ENCODE data around the gene ZNF124.
"Not testable (repeated sequence)": the region's sequence is repeated elsewhere in the genome, so short reads cannot be mapped to it uniquely, and the experiment has no call there.

- TF ChIP-seq, protein P1, sequence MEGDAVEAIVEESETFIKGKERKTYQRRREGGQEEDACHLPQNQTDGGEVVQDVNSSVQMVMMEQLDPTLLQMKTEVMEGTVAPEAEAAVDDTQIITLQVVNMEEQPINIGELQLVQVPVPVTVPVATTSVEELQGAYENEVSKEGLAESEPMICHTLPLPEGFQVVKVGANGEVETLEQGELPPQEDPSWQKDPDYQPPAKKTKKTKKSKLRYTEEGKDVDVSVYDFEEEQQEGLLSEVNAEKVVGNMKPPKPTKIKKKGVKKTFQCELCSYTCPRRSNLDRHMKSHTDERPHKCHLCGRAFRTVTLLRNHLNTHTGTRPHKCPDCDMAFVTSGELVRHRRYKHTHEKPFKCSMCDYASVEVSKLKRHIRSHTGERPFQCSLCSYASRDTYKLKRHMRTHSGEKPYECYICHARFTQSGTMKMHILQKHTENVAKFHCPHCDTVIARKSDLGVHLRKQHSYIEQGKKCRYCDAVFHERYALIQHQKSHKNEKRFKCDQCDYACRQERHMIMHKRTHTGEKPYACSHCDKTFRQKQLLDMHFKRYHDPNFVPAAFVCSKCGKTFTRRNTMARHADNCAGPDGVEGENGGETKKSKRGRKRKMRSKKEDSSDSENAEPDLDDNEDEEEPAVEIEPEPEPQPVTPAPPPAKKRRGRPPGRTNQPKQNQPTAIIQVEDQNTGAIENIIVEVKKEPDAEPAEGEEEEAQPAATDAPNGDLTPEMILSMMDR (IDR thresholded peaks at IDR 0.05): not testable (repeated sequence)
- not testable (repeated sequence) for TF ChIP-seq POLR2A (IDR thresholded peaks at IDR 0.05)
Observed at GRCh38 chr1:247127519-247128282, 44.1 kb downstream of the ZNF124 start.
